CD4-positive, CD25-positive, alpha-beta regulatory T cell (primary cell): ENCODE results near the gene AMIGO2. TPM values are rescaled to one million over a fixed set of nuclear protein-coding genes. Genes with fewer than 3 reads are reported as not detected.

ENCODE experiments used
- ATAC-seq, 2 donors: fragments of 150-1000 bp; cut with Tn5 transposase; one replicate each; pipeline ENCODE4 v1.10.0; 2021; ENCODE audit warnings: low read depth in 2 of 2, moderate number of reproducible peaks in 2 of 2, moderate library complexity in 1 of 2
- DNase-seq, 3 donors: peaks; one replicate each; pipeline versions ENCODE4 v3.0.0 to v3.0.0-alpha.2; 2012 to 2022; ENCODE audit warnings: mixed read lengths in 1 of 3
- H3K27ac ChIP-seq: one replicate; pipeline ENCODE4 v1.7.0; 2013; ENCODE audit warnings: mild to moderate bottlenecking, low read length; ENCODE audit not compliant: insufficient read depth, poor library complexity, severe bottlenecking
- H3K27me3 ChIP-seq: one replicate; pipeline ENCODE4 v1.7.0; 2013; ENCODE audit warnings: low read length; ENCODE audit not compliant: control insufficient read depth, insufficient read depth
- H3K36me3 ChIP-seq: one replicate; pipeline ENCODE4 v1.7.0; 2013; ENCODE audit warnings: mild to moderate bottlenecking, low read length, moderate library complexity; ENCODE audit not compliant: control insufficient read depth, insufficient read depth
- H3K4me1 ChIP-seq: 2 replicates; pipeline ENCODE4 v1.7.0; 2013; ENCODE audit warnings: mild to moderate bottlenecking, low read length; ENCODE audit not compliant: insufficient read depth, control insufficient read depth, poor library complexity, severe bottlenecking
- H3K4me3 ChIP-seq: one replicate; pipeline ENCODE4 v1.7.0; 2013; ENCODE audit warnings: low read depth, mild to moderate bottlenecking, low read length, moderate library complexity
- H3K9me3 ChIP-seq, 2 experiments: 1 replicate in 1 of 2; 2 replicates in 1 of 2; pipeline ENCODE4 v1.7.0; 2013; ENCODE audit warnings: low read length in 2 of 2, mild to moderate bottlenecking in 1 of 2, moderate library complexity in 1 of 2; ENCODE audit not compliant: control insufficient read depth in 2 of 2
- H3K27ac Mint-ChIP-seq, 3 donors: one replicate each; pipeline ENCODE4 v1.8.0; 2020 to 2022; ENCODE audit warnings: mild to moderate bottlenecking in 3 of 3, mixed read lengths in 3 of 3, moderate library complexity in 2 of 3
- H3K27me3 Mint-ChIP-seq: one replicate; pipeline ENCODE4 v1.8.0; 2022; ENCODE audit warnings: mild to moderate bottlenecking, mixed read lengths
- H3K36me3 Mint-ChIP-seq: one replicate; pipeline ENCODE4 v1.8.0; 2020; ENCODE audit warnings: mixed read lengths
- H3K4me1 Mint-ChIP-seq, 4 donors: one replicate each; pipeline ENCODE4 v1.8.0; 2020 to 2022; ENCODE audit warnings: mixed read lengths in 4 of 4, mild to moderate bottlenecking in 1 of 4
- H3K4me3 Mint-ChIP-seq, 4 donors: one replicate each; pipeline ENCODE4 v1.8.0; 2020 to 2022; ENCODE audit warnings: mild to moderate bottlenecking in 4 of 4, mixed read lengths in 4 of 4, moderate library complexity in 3 of 4
- H3K9me3 Mint-ChIP-seq, 7 donors: one replicate each; pipeline ENCODE4 v1.8.0; 2020 to 2022; ENCODE audit warnings: mixed read lengths in 7 of 7, mild to moderate bottlenecking in 3 of 7, moderate library complexity in 2 of 7
- polyA plus RNA-seq, 4 donors: library from polyadenylated mRNA; unstranded; fragments of 300-500 nt; fragmentation: Illumina TruSeq; gene quantifications; one replicate each; pipeline ENCODE4 v1.2.3, GENCODE V29; 2021
- total RNA-seq: library from RNA; stranded (reverse); gene quantifications from one replicate; pipeline ENCODE4 v1.2.3, GENCODE V29; 2022

The AMIGO2 gene
- total and polyA plus RNA-seq, 5 donors from 2014 or later = 7.2 to 12.9 (median 10.8) TPM

DNA sequence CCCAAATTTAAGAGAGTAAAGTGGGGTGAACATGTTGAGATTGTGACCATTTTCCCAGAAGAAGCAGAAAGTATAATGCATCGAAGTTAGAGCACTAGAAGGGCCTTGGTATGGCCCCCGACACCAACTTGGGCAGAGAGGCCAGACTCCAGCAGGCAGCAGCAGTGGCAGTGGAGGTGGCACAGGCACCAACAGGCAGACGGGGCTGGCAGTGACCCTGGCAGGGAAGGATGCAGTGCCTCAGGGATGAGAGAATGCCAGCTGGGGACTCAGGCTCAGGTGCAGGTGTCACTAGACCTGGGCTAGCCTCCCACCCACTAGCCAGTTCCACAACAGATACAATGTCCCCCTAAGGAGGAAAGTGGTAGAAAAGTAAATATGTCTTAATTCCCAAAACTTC is 27.7 kb upstream of the AMIGO2 start:
- no peak overlapping the region for H3K27ac ChIP-seq
- H3K9me3 ChIP-seq = no peaks in the 10 kb centered on the region
- peaks cover 7% of the 10 kb centered on the region for H3K4me1 ChIP-seq
- H3K4me3 ChIP-seq = no peak overlapping the region
- Mint-ChIP-seq H3K4me3 (no peak overlapping the region), H3K9me3 (peaks cover 0 to 2% (median 0%) of the 10 kb centered on the region in 7 donors), H3K27ac (no peak overlapping the region), H3K4me1 (peaks cover 19 to 28% (median 21%) of the 10 kb centered on the region in 4 donors), H3K27me3 (no peaks in the 10 kb centered on the region), H3K36me3 (peaks cover 60% of the 10 kb centered on the region)
- ATAC-seq (no peak), DNase-seq (no peak)
- no peaks in the 10 kb centered on the region for H3K27me3 ChIP-seq
- H3K36me3 ChIP-seq = no peaks in the 10 kb centered on the region

DNA sequence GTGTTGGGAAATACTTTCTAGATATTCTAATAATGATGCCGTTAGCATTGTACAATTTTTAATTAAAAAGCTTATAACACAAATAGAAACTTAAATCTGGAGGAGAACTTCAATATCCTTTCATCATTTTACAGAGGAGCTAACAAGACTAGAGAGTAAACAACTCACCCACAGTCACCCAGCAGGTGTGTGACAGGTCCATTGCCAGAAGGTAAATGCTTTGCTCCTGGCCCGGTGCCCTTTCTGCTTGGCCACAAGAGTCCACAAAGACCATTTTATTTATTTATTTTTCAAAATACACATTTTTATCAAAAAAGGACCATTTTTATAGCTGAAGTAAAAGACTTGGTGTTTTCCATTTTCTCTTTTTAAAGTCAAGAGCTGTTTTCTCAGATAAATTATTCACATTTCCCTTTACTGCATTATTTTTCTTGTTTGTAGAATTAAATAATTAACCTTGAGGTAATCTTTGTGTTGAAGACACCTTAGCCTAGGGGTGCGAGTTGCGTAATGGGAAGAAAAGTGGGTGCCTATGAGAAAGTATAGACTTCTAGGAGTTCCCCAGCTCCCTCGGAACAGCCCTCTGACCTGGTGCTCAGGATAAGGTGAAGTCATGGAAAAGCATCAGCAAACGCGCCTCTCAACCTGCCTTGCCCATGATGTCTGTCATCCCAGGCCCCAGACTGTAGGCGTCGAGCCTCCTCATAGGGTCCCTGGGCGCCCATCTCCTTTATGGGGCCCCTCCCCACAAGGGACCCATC is 26.3 kb upstream of the AMIGO2 start:
- H3K36me3 ChIP-seq = no peaks in the 10 kb centered on the region
- H3K4me1 Mint-ChIP-seq = peaks cover 6 to 18% (median 15%) of the 10 kb centered on the region in 4 donors
- no peak for ATAC-seq
- no peaks in the 10 kb centered on the region for H3K27me3 Mint-ChIP-seq
- no peak overlapping the region for H3K27ac ChIP-seq
- no peaks in the 10 kb centered on the region for H3K27me3 ChIP-seq
- peaks cover 57% of the 10 kb centered on the region for H3K36me3 Mint-ChIP-seq
- H3K9me3 ChIP-seq = no peaks in the 10 kb centered on the region
- H3K4me3 Mint-ChIP-seq = no peak overlapping the region
- no peak for DNase-seq
- H3K4me3 ChIP-seq = no peak overlapping the region
- peaks cover 3% of the 10 kb centered on the region for H3K4me1 ChIP-seq
- no peaks in the 10 kb centered on the region for H3K9me3 Mint-ChIP-seq
- H3K27ac Mint-ChIP-seq = peak overlapping the region in 1 of 3 donors; percentile 9

DNA sequence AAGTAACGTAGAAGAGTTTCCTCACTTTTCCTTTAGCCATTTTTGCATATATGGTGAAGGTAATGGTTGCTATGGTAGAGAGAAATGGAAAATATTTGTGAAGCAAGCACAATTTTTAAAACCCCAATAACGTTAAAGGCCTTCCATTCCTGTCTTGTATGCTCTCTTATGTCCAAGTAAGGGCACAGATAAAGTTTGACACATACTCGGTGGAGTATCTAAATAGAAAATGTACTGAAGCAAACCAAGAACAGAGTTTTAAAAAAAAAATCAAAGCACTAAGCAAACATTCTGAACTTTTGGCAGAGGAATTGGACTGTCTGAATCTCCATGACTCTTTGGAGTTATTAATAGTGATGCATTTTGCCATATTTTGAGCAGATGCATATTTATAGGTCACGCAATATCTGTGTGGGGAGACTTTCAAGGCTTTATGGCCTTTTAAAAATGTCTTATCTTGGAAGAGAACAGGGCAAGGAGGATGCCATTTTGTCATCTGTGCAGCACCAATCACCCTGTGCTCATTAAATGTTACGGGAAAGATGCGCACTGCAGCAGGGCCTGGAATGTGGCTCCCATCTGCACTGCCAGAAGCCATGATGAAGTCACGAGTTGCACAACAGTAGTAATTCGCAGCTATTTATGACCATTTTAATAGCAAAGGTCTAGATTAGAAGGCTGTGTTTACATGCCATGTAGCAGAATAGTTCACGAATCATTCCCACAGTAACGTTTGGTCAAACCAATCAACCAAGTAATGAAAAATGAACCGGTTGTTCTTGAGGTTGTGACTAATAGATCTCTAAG is 23.3 kb upstream of the AMIGO2 start:
- Mint-ChIP-seq H3K4me3 (no peak overlapping the region), H3K36me3 (peaks cover 32% of the 10 kb centered on the region), H3K9me3 (no peaks in the 10 kb centered on the region), H3K27ac (no peak overlapping the region), H3K27me3 (no peaks in the 10 kb centered on the region), H3K4me1 (peaks cover 0 to 12% (median 4%) of the 10 kb centered on the region in 4 donors)
- Histone ChIP-seq H3K27me3 (no peaks in the 10 kb centered on the region), H3K36me3 (no peaks in the 10 kb centered on the region), H3K4me1 (no peaks in the 10 kb centered on the region), H3K4me3 (no peak overlapping the region), H3K9me3 (no peaks in the 10 kb centered on the region), H3K27ac (no peak overlapping the region)
- no peak for DNase-seq
- ATAC-seq = no peak

DNA sequence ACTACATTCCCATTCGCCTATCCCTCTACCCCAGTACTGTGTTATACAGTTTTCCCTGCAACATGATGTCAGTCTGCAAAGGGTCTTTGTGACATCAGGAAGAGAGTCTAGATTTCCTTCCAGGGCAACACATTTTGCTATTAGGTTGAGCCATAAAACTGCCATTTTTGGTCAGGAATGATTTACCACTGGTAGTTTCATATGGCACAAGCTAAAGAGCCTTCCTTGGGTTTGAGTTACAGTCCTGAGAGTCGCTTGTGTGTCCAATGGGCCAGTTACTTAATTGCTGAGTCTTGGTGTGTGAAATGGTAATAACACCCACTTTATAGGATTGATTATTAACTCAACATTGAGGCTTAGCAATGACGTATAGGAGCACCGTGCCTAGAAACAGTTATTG is 22.6 kb upstream of the AMIGO2 start:
- Histone ChIP-seq H3K4me1 (no peaks in the 10 kb centered on the region), H3K9me3 (no peaks in the 10 kb centered on the region), H3K27me3 (no peaks in the 10 kb centered on the region), H3K36me3 (no peaks in the 10 kb centered on the region), H3K4me3 (no peak overlapping the region), H3K27ac (no peak overlapping the region)
- no peak overlapping the region for H3K4me3 Mint-ChIP-seq
- peaks cover 29% of the 10 kb centered on the region for H3K36me3 Mint-ChIP-seq
- no peak for DNase-seq
- no peak for ATAC-seq
- H3K4me1 Mint-ChIP-seq = peaks cover 0 to 12% (median 4%) of the 10 kb centered on the region in 4 donors
- H3K27me3 Mint-ChIP-seq = no peaks in the 10 kb centered on the region
- no peaks in the 10 kb centered on the region for H3K9me3 Mint-ChIP-seq
- H3K27ac Mint-ChIP-seq = no peak overlapping the region

DNA sequence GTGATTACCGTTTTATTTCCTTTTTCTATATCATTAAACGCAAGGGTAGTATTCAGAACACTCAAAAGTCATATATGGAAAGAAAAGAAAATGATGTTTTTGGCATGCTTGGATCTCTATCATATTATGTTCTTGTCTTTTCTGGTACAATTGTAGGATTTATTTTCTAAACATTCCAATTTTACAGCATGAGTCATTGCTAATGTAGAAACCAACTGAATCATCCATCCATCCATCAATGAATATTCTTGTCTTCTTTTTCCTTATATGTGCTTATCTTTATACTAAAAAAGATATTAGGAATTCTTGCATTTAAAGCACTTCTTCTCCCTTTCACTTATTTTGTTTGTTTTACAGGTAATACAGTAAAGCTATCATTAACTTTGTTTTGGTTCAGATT is 20.4 kb upstream of the AMIGO2 start:
- H3K9me3 Mint-ChIP-seq = peaks cover 0 to 3% (median 0%) of the 10 kb centered on the region in 7 donors
- no peak overlapping the region for H3K4me3 ChIP-seq
- no peak overlapping the region for H3K4me3 Mint-ChIP-seq
- no peaks in the 10 kb centered on the region for H3K27me3 ChIP-seq
- no peaks in the 10 kb centered on the region for H3K9me3 ChIP-seq
- no peak overlapping the region for H3K27ac ChIP-seq
- DNase-seq (no peak), ATAC-seq (no peak)
- H3K36me3 ChIP-seq = no peaks in the 10 kb centered on the region
- peaks cover 17% of the 10 kb centered on the region for H3K36me3 Mint-ChIP-seq
- H3K27me3 Mint-ChIP-seq = no peaks in the 10 kb centered on the region
- H3K4me1 Mint-ChIP-seq = peaks cover 4 to 16% (median 7%) of the 10 kb centered on the region in 4 donors
- H3K27ac Mint-ChIP-seq = no peak overlapping the region
- H3K4me1 ChIP-seq = no peaks in the 10 kb centered on the region

DNA sequence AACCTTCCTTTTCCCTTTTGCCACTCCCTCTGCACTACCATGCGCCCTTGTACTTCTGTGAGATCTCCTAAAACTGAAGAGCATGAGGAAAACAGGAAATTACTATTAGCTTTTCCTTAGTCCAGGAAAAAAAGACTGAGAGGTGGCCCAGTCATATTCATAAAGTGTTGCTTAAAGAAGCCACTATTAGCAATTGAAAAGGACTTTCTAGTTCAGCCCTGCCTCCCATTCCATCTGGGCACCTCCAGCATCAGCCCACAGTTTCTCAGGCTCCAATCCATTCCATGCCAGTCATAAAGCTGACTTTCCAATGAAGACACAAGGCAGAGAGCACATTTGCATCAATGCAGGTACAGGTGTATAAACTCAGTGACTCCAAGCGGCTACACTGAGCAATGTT is 19.9 kb upstream of the AMIGO2 start:
- Mint-ChIP-seq H3K4me3 (no peak overlapping the region), H3K27ac (no peak overlapping the region), H3K27me3 (no peaks in the 10 kb centered on the region), H3K36me3 (peaks cover 15% of the 10 kb centered on the region), H3K4me1 (peaks cover 7 to 19% (median 11%) of the 10 kb centered on the region in 4 donors), H3K9me3 (peaks cover 0 to 4% (median 0%) of the 10 kb centered on the region in 7 donors)
- no peak overlapping the region for H3K27ac ChIP-seq
- ATAC-seq = no peak
- no peaks in the 10 kb centered on the region for H3K36me3 ChIP-seq
- no peak for DNase-seq
- no peaks in the 10 kb centered on the region for H3K27me3 ChIP-seq
- H3K4me1 ChIP-seq = no peaks in the 10 kb centered on the region
- H3K9me3 ChIP-seq = no peaks in the 10 kb centered on the region
- H3K4me3 ChIP-seq = no peak overlapping the region

DNA sequence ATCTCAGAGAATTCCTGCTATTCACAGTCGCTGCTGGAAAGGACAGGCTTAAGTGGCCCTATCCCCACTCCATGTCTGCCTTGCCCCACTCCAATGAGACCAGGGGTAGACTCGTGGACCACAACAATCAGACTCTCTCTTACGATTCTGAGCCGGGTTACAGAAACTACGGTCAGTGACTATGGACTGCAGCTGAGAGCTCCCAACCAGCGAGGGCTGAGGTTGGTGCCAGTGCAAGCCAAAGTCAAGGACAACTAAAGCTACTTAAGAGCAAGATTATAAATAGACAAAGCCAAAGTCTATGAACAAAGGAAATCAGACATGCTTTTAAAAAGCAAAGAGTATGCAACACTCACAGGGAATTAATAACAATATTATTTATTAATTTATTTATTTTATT is 18.3 kb upstream of the AMIGO2 start:
- ATAC-seq = no peak
- Mint-ChIP-seq H3K4me1 (peaks cover 18 to 33% (median 26%) of the 10 kb centered on the region in 4 donors), H3K9me3 (peaks cover 0 to 4% (median 0%) of the 10 kb centered on the region in 7 donors), H3K27ac (no peak overlapping the region), H3K36me3 (peaks cover 11% of the 10 kb centered on the region), H3K4me3 (no peak overlapping the region), H3K27me3 (no peaks in the 10 kb centered on the region)
- H3K9me3 ChIP-seq = no peaks in the 10 kb centered on the region
- no peak for DNase-seq
- peaks cover 4% of the 10 kb centered on the region for H3K4me1 ChIP-seq
- no peaks in the 10 kb centered on the region for H3K27me3 ChIP-seq
- no peak overlapping the region for H3K4me3 ChIP-seq
- no peaks in the 10 kb centered on the region for H3K36me3 ChIP-seq
- H3K27ac ChIP-seq = no peak overlapping the region
